Lower leg skin (tissue), 3 donors: ENCODE results near the gene LMO2.

Source experiments
- POLR2A ChIP-seq, 2 donors: fragments of 450-650 bp; IDR thresholded peaks; one replicate each; pipeline ENCODE4 v1.6.1; 2016 to 2017; ENCODE audit warnings: antibody characterized with exemption in 2 of 2, mild to moderate bottlenecking in 1 of 2, moderate library complexity in 1 of 2
- TF ChIP-seq, protein P1 (sequence below), 3 donors: fragments of 450-650 bp; IDR thresholded peaks; one replicate each; pipeline ENCODE4 v1.5.1; 2016; ENCODE audit warnings: antibody characterized with exemption in 3 of 3, mild to moderate bottlenecking in 3 of 3, moderate library complexity in 2 of 3

DNA sequence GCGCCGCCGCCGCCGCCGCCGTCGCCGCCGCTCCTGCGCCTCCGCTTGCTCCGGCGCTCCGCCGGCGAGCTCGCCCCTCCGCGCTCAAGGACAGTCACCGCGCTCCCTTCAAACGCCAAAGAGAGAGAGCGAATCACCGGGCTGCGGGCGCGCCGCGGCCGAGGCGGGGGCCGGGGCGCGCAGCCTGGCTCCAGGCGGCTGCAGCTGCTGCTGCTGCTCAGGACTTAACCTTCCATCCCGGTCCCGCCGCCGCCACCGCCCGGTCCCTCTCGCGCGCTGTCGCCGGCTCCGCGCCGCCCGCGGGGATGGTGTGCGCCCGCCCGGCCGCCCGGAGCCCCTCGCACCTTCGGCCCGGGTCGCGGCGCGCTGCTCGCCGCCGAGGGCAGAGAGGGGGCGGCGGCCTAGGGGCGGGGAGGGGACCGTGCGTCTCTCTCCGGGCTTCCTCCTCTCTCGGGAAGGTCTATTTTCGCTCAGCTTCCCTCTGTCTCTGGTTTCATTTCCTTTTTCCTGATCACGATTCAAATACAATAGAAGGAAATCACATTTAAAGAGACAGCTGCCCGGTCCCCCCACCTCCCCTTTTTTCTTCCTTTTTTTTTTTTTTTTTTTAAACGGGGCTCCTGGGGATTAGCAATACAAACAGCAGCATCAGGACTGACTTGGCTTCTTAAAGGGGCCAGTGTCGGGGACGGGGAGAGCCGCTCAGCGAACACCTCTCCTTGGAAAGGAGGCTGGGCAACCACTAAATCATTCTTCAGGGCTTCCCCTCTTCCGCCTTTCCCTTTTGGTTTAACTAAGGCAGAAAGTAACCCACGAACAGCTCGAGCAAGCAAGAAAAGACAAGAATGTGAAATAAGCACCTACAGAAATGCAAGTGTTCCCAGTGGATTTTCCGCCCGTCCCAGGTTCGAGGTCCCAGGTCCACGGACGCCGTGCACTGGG is 22.1 kb downstream of the LMO2 start:
- TF ChIP-seq, protein P1, sequence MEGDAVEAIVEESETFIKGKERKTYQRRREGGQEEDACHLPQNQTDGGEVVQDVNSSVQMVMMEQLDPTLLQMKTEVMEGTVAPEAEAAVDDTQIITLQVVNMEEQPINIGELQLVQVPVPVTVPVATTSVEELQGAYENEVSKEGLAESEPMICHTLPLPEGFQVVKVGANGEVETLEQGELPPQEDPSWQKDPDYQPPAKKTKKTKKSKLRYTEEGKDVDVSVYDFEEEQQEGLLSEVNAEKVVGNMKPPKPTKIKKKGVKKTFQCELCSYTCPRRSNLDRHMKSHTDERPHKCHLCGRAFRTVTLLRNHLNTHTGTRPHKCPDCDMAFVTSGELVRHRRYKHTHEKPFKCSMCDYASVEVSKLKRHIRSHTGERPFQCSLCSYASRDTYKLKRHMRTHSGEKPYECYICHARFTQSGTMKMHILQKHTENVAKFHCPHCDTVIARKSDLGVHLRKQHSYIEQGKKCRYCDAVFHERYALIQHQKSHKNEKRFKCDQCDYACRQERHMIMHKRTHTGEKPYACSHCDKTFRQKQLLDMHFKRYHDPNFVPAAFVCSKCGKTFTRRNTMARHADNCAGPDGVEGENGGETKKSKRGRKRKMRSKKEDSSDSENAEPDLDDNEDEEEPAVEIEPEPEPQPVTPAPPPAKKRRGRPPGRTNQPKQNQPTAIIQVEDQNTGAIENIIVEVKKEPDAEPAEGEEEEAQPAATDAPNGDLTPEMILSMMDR (IDR thresholded peaks at IDR 0.05): no peak
- TF ChIP-seq POLR2A (IDR thresholded peaks at IDR 0.05): no peak
